ENCODE results near the gene KLHL22.

KLHL22 gene

GRCh38 chr22:20442485-20443284, 52.9 kb downstream of the KLHL22 start:
- no peak for DNase-seq

- no peak for DNase-seq
Measured at GRCh38 chr22:20441631-20442484, 53.7 kb downstream of the KLHL22 start.

- no peak for DNase-seq
Measured at GRCh38 chr22:20440637-20441591, 54.7 kb downstream of the KLHL22 start.

GRCh38 chr22:20439928-20440575, 55.5 kb downstream of the KLHL22 start:
- DNase-seq: no peak

- DNase-seq: no peak
Measured at GRCh38 chr22:20439556-20439927, 56.1 kb downstream of the KLHL22 start.

- DNase-seq: no peak
Measured at GRCh38 chr22:20438678-20439492, 56.7 kb downstream of the KLHL22 start.

- DNase-seq: no peak
Measured at GRCh38 chr22:20438427-20438677, 57.2 kb downstream of the KLHL22 start.

- DNase-seq: no peak
Measured at GRCh38 chr22:20437613-20438426, 57.8 kb downstream of the KLHL22 start, which contains the start of gene SCARF2. TSS of gene SCARF2 (minus strand) at chr22:20437825. CDS start at chr22:20437754, 71 bp downstream.

- DNase-seq: no peak
Measured at GRCh38 chr22:20436768-20437612, 58.6 kb downstream of the KLHL22 start.

- no peak for DNase-seq
Measured at GRCh38 chr22:20436307-20436767, 59.3 kb downstream of the KLHL22 start.

- DNase-seq: no peak
Measured at GRCh38 chr22:20435436-20436306, 59.9 kb downstream of the KLHL22 start.

GRCh38 chr22:20434773-20435172, 60.8 kb downstream of the KLHL22 start:
- no peak for DNase-seq

- no peak for DNase-seq
Measured at GRCh38 chr22:20434264-20434751, 61.3 kb downstream of the KLHL22 start.

GRCh38 chr22:20433686-20434241, 61.8 kb downstream of the KLHL22 start:
- no peak for DNase-seq

GRCh38 chr22:20433191-20433590, 62.4 kb downstream of the KLHL22 start:
- no peak for DNase-seq

GRCh38 chr22:20432244-20432686, 63.3 kb downstream of the KLHL22 start:
- no peak for DNase-seq

GRCh38 chr22:20431511-20432192, 63.9 kb downstream of the KLHL22 start:
- no peak for DNase-seq

Data from NCI-H187 treated with DMSO at 0.1 percent for 48 hours (cell line).